Measurements from ENCODE around the gene IGBP1.
"Not testable (repeated sequence)": the region's sequence is repeated elsewhere in the genome, so short reads cannot be mapped to it uniquely, and the experiment has no call there.

Gene IGBP1

GRCh38 chrX:70168238-70169188 is 35.3 kb downstream of the IGBP1 start:
- no peak for DNase-seq

- DNase-seq: no peak
Observed at GRCh38 chrX:70169281-70169680, 36.0 kb downstream of the IGBP1 start.

GRCh38 chrX:70171624-70172023 is 38.4 kb downstream of the IGBP1 start:
- no peak for DNase-seq

GRCh38 chrX:70172221-70172620 is 39.0 kb downstream of the IGBP1 start:
- no peak for DNase-seq

GRCh38 chrX:70172964-70173363 is 39.7 kb downstream of the IGBP1 start:
- no peak for DNase-seq

- DNase-seq: no peak
Observed at GRCh38 chrX:70174754-70175153, 41.5 kb downstream of the IGBP1 start.

- DNase-seq: no peak
Observed at GRCh38 chrX:70175338-70175737, 42.1 kb downstream of the IGBP1 start.

- no peak for DNase-seq
Observed at GRCh38 chrX:70176938-70177533, 43.8 kb downstream of the IGBP1 start, which contains the start of gene DGAT2L6. TSS of gene DGAT2L6 (plus strand) at chrX:70177483. CDS start at chrX:70177583, 100 bp downstream.

GRCh38 chrX:70183091-70183490 is 49.8 kb downstream of the IGBP1 start:
- DNase-seq: no peak

- DNase-seq: no peak
Observed at GRCh38 chrX:70190225-70190624, 57.0 kb downstream of the IGBP1 start.

GRCh38 chrX:70196961-70197720 is 63.9 kb downstream of the IGBP1 start:
- peak; percentile 51 for DNase-seq

- DNase-seq: no peak
Observed at GRCh38 chrX:70201732-70202131, 68.5 kb downstream of the IGBP1 start.

- no peak for DNase-seq
Observed at GRCh38 chrX:70208479-70208878, 75.2 kb downstream of the IGBP1 start.

- DNase-seq: not testable (repeated sequence)
Observed at GRCh38 chrX:70209570-70209969, 76.3 kb downstream of the IGBP1 start.
